Measurements from ENCODE around the gene CTNNA2. TPM values are rescaled to one million over a fixed set of nuclear protein-coding genes. Genes with fewer than 3 reads are reported as not detected.

Gene CTNNA2
- total and polyA plus RNA-seq, 11 donors = 0.20 to 0.81 TPM; not detected in 9

DNA sequence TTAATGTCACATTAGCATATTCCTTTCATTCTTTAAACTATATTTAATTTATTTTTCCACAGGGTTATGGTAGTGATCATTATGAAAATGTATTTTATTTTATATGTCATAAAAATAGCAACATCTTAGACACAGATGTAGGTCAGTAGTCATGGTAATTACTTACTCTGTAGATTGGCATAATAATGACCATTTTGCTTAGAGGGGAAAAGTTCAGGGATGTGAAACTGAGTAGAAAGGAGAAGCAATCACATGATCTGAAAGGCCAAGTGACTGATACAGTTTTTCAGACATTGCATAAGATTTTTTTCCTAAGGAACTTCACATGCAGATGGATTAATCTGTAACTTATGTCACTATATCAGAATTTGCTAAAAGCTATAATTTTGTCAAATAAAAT, 286.9 kb downstream of the CTNNA2 start:
- Histone ChIP-seq H3K27ac (no peak overlapping the region), H3K4me1 (no peaks in the 10 kb centered on the region), H3K36me3 (no peaks in the 10 kb centered on the region), H3K27me3 (no peaks in the 10 kb centered on the region), H3K4me3 (no peak overlapping the region), H3K9me3 (no peaks in the 10 kb centered on the region)
- TF ChIP-seq POLR2A (IDR thresholded peaks at IDR 0.05) = no peak
- TF ChIP-seq, protein P1, sequence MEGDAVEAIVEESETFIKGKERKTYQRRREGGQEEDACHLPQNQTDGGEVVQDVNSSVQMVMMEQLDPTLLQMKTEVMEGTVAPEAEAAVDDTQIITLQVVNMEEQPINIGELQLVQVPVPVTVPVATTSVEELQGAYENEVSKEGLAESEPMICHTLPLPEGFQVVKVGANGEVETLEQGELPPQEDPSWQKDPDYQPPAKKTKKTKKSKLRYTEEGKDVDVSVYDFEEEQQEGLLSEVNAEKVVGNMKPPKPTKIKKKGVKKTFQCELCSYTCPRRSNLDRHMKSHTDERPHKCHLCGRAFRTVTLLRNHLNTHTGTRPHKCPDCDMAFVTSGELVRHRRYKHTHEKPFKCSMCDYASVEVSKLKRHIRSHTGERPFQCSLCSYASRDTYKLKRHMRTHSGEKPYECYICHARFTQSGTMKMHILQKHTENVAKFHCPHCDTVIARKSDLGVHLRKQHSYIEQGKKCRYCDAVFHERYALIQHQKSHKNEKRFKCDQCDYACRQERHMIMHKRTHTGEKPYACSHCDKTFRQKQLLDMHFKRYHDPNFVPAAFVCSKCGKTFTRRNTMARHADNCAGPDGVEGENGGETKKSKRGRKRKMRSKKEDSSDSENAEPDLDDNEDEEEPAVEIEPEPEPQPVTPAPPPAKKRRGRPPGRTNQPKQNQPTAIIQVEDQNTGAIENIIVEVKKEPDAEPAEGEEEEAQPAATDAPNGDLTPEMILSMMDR (IDR thresholded peaks at IDR 0.05) = no peak
- ATAC-seq (no peak), DNase-seq (no peak)
- intact Hi-C loops (cut with DNase I) = no loop called here

DNA sequence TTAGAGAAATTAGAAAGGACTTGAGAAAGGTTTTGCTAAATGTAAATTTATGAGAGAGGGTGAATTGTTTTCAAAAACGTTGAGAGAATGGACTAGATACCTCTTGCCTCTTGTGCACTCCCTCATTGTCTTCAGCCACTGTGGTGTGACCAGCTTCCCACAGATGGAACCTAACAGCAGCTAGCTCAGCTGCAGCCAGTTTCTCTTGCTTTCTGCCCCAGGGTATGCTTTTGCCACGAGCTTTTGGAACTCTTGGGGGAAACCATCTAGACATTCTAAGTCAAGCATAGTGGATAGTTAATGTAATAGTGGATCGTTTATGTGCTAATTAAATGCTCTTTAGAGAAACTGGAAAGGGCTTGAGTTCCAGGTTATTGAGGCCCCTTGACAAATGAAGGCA, 288.2 kb downstream of the CTNNA2 start:
- H3K27ac ChIP-seq = no peak overlapping the region
- no peaks in the 10 kb centered on the region for H3K36me3 ChIP-seq
- TF ChIP-seq POLR2A (IDR thresholded peaks at IDR 0.05) = no peak
- TF ChIP-seq, protein P1 (IDR thresholded peaks at IDR 0.05) = no peak
- H3K9me3 ChIP-seq = no peaks in the 10 kb centered on the region
- intact Hi-C loops (cut with DNase I) = no loop called here
- DNase-seq (no peak), ATAC-seq (no peak)
- no peaks in the 10 kb centered on the region for H3K27me3 ChIP-seq
- H3K4me1 ChIP-seq = no peaks in the 10 kb centered on the region
- WGBS, 4 donors = 38 to 60% (median 56%) methylated on average over 3 of the region's 3 CpGs
- no peak overlapping the region for H3K4me3 ChIP-seq

DNA sequence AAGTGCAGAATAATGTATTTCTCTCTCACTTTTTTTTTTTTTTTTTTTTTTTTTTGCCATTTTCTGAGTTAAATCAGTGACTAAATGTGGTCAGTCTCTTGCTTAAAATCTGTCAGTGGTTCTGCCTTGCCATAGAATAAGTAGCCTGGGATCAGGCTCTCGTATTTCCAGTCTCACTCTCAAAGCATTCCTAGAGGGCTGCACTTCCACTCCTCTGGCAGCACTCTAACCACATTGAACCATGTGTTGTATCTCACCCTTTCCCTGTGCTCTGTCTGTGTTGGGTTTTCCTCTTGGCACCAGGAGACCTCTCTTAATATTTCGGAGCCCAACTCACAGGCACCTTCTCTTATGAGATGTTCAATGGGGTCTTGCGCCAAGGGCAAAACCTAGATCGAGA, 304.4 kb downstream of the CTNNA2 start:
- ATAC-seq = no peak
- TF ChIP-seq POLR2A (IDR thresholded peaks at IDR 0.05) = no peak
- TF ChIP-seq, protein P1 (IDR thresholded peaks at IDR 0.05) = no peak
- no peak overlapping the region for H3K27ac ChIP-seq
- no peaks in the 10 kb centered on the region for H3K9me3 ChIP-seq
- intact Hi-C loops (cut with DNase I) = no loop called here
- H3K36me3 ChIP-seq = no peaks in the 10 kb centered on the region
- DNase-seq = no peak
- H3K4me3 ChIP-seq = no peak overlapping the region
- no peaks in the 10 kb centered on the region for H3K27me3 ChIP-seq
- H3K4me1 ChIP-seq = no peaks in the 10 kb centered on the region
- WGBS, 4 donors = 69 to 72% (median 71%) methylated on average over 4 of the region's 4 CpGs

DNA sequence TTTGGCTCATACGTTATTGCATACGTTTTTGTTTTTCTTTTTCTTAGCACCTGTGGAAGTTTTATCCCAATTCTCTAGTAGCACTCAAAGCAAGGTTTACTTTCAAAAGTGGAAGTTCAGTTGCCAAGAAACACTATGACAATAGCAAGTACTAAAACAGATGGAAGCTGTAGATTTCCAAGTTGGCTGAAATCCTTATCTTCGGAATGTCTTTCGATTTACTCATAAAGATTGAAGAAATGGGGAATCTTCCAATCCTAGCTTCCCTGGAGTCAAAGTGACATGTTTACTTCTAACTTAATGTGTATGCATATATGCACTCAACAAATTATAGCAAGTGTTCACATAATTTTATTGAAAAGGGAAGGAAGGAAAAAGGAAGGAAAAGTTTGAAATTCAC, 307.4 kb downstream of the CTNNA2 start:
- no peaks in the 10 kb centered on the region for H3K9me3 ChIP-seq
- DNase-seq = no peak
- intact Hi-C loops (cut with DNase I) = no loop called here
- no peak for ATAC-seq
- no peaks in the 10 kb centered on the region for H3K36me3 ChIP-seq
- no peak overlapping the region for H3K27ac ChIP-seq
- H3K27me3 ChIP-seq = no peaks in the 10 kb centered on the region
- 53 to 70% (median 61%) methylated on average over 4 of the region's 4 CpGs for WGBS, 4 donors
- H3K4me3 ChIP-seq = no peak overlapping the region
- no peaks in the 10 kb centered on the region for H3K4me1 ChIP-seq
- no peak for TF ChIP-seq POLR2A (IDR thresholded peaks at IDR 0.05)
- TF ChIP-seq, protein P1 (IDR thresholded peaks at IDR 0.05) = no peak
